GM19193 (cell line): ENCODE results near the gene NHSL2.

ENCODE experiments used
- POLR2A ChIP-seq: IDR thresholded peaks from 4 replicates; pipeline ENCODE4 v1.6.1; 2011; ENCODE audit not compliant: insufficient read depth, insufficient read length; ENCODE audit errors: extremely low read depth

Gene NHSL2

GRCh38 chrX:72141372-72142004 is 230.8 kb downstream of the NHSL2 start:
- no peak for TF ChIP-seq POLR2A

GRCh38 chrX:72142094-72142793 is 231.6 kb downstream of the NHSL2 start:
- no peak for TF ChIP-seq POLR2A

GRCh38 chrX:72142794-72143608 is 232.4 kb downstream of the NHSL2 start:
- no peak for TF ChIP-seq POLR2A

- no peak for TF ChIP-seq POLR2A
Measured at GRCh38 chrX:72143609-72143907, 232.9 kb downstream of the NHSL2 start.

GRCh38 chrX:72145181-72145580 is 234.5 kb downstream of the NHSL2 start:
- TF ChIP-seq POLR2A, result no peak

GRCh38 chrX:72146527-72146926 is 235.9 kb downstream of the NHSL2 start:
- no peak for TF ChIP-seq POLR2A

- TF ChIP-seq POLR2A, result no peak
Measured at GRCh38 chrX:72158773-72159172, 248.1 kb downstream of the NHSL2 start.

- no peak for TF ChIP-seq POLR2A
Measured at GRCh38 chrX:72159769-72160168, 249.1 kb downstream of the NHSL2 start.

- TF ChIP-seq POLR2A, result no peak
Measured at GRCh38 chrX:72165551-72165950, 254.9 kb downstream of the NHSL2 start.

- no peak for TF ChIP-seq POLR2A
Measured at GRCh38 chrX:72169008-72169728, 258.5 kb downstream of the NHSL2 start.

- TF ChIP-seq POLR2A, result no peak
Measured at GRCh38 chrX:72176981-72177380, 266.3 kb downstream of the NHSL2 start.

GRCh38 chrX:72180539-72180938 is 269.9 kb downstream of the NHSL2 start:
- TF ChIP-seq POLR2A, result no peak

GRCh38 chrX:72181178-72182125 is 270.8 kb downstream of the NHSL2 start, which contains the start of gene PIN4:
Gene PIN4 (plus strand): TSS chrX:72181757. CDS start chrX:72181786, 29 bp downstream.
- peak; percentile 57 for TF ChIP-seq POLR2A

- TF ChIP-seq POLR2A, result no peak
Measured at GRCh38 chrX:72182924-72183323, 272.3 kb downstream of the NHSL2 start.
